Measurements from ENCODE around the gene DMRT1.

The DMRT1 gene

DNA sequence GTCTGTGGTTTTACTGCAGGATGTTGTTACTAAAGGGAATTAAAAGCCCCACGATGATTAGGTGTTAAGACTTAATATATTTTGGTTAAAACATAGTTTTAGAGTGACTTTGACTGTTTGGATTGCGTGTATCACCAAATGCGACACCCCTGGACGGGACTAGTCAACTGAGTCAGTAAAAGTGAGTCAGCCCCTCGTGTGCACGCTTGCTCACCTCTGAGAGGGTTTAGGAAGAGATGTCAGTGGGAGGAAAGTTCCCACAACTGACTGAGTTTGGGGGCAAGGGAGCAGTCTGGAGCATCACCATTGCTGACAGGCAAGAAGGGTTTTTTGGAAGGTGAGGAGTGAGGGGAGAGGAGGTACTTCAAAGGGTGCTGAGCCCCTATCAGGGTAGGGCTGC is 120.5 kb downstream of the DMRT1 start:
- Histone ChIP-seq H3K4me3 (no peak overlapping the region), H3K27ac (no peak overlapping the region)
- TF ChIP-seq, protein P1, sequence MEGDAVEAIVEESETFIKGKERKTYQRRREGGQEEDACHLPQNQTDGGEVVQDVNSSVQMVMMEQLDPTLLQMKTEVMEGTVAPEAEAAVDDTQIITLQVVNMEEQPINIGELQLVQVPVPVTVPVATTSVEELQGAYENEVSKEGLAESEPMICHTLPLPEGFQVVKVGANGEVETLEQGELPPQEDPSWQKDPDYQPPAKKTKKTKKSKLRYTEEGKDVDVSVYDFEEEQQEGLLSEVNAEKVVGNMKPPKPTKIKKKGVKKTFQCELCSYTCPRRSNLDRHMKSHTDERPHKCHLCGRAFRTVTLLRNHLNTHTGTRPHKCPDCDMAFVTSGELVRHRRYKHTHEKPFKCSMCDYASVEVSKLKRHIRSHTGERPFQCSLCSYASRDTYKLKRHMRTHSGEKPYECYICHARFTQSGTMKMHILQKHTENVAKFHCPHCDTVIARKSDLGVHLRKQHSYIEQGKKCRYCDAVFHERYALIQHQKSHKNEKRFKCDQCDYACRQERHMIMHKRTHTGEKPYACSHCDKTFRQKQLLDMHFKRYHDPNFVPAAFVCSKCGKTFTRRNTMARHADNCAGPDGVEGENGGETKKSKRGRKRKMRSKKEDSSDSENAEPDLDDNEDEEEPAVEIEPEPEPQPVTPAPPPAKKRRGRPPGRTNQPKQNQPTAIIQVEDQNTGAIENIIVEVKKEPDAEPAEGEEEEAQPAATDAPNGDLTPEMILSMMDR (IDR thresholded peaks at IDR 0.05), result no peak
- DNase-seq (ENCODE audit: low spot score), result no peak

DNA sequence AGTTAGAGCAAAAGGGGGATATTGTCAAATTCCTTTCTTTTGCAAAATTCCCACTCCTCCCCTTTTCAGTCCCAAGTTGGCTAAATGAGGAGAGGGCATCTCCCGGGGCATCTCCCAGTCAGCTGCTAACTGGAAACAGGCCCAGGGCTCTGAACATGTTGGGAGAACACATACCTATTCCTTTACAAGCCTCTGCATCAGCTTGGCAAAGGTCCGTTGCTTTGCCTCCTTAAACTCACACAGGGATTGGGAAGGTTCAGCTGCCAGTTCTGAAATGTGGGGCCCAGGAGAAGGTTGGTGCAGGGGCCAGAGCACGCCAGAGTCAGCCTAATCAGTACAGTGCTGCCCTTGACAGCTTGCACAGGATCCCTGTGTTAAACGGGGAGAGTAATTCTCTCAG is 124.0 kb downstream of the DMRT1 start:
- Histone ChIP-seq H3K4me3 (no peak overlapping the region), H3K27ac (no peak overlapping the region)
- DNase-seq (ENCODE audit: low spot score), result no peak
- TF ChIP-seq, protein P1 (IDR thresholded peaks at IDR 0.05), result no peak

DNA sequence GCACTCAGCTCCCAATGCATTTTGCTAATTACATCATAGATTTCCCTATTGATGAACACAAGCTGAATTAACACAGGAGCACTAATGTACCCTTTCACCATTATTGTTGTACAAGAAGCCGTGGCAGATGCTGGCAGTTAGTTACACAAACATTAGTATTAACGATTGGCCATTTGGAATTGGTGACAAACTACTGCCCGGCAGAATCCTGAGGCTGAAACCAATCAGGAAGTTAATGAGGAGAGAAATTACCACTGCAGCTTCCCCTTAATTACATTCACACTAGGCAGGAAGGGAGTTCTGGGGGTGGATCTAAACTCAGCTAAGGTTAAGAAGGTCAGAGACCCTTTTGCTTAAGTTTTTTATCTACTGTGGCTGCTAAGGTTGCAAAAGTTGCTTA is 125.4 kb downstream of the DMRT1 start:
- TF ChIP-seq, protein P1 (IDR thresholded peaks at IDR 0.05), result no peak
- no peak for DNase-seq (ENCODE audit: low spot score)
- no peak overlapping the region for H3K4me3 ChIP-seq
- H3K27ac ChIP-seq, result no peak overlapping the region

DNA sequence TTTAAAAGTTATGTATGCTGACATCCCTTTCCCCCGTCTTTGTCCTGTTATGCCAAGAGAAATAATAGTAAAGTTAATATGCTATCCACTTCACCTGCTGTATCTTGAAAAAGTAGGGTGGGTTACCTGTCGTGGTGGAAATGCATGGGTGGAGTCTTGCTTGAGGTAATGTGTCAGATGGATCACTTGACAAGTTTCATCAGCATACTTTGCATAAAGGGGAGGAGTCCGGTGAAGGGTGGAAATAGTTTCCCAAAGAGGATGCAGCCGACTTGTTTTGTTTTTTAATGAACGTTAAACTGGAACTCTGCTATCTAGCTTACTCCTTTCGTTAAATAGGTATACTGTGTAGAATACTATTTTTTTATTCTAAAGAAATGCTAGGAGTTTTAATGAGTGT is 125.9 kb downstream of the DMRT1 start:
- TF ChIP-seq, protein P1 (IDR thresholded peaks at IDR 0.05), result no peak
- no peak for DNase-seq (ENCODE audit: low spot score)
- H3K27ac ChIP-seq, result no peak overlapping the region
- H3K4me3 ChIP-seq, result no peak overlapping the region

DNA sequence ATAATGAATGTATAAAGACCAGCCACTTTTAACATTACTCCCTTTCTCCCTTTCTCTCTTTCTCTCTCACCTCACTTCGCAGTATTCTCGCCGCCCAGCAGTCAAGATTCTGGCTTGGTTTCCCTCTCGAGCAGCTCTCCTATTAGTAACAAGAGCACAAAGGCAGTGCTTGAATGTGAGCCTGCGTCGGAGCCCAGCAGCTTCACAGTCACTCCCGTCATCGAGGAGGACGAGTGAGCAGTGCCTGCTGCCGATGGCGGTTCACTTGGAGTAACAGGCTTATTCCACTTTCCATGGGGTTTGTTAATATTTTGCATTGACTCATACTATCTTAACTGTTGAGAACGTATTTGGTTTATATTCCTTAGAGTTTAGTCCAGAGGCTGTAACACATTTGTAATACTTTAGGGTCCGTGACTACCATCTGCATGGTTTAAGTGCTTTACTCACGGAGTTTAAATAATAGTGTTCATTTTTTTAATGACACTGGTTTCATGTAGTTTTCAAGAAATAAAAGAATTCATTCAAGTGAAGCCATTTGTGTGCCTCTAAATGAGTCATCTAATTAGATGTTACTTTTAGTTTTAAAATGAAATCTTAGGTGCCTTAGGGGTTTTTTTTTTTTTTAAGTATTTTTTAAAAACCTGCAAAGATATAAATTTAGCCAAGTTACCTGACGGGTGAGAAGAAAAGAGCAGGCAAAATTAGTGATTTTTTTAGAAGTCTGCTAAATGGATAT is 126.6 kb downstream of the DMRT1 start:
- Histone ChIP-seq H3K4me3 (no peak overlapping the region), H3K27ac (no peak overlapping the region)
- TF ChIP-seq, protein P1 (IDR thresholded peaks at IDR 0.05), result no peak
- no peak for DNase-seq (ENCODE audit: low spot score)

DNA sequence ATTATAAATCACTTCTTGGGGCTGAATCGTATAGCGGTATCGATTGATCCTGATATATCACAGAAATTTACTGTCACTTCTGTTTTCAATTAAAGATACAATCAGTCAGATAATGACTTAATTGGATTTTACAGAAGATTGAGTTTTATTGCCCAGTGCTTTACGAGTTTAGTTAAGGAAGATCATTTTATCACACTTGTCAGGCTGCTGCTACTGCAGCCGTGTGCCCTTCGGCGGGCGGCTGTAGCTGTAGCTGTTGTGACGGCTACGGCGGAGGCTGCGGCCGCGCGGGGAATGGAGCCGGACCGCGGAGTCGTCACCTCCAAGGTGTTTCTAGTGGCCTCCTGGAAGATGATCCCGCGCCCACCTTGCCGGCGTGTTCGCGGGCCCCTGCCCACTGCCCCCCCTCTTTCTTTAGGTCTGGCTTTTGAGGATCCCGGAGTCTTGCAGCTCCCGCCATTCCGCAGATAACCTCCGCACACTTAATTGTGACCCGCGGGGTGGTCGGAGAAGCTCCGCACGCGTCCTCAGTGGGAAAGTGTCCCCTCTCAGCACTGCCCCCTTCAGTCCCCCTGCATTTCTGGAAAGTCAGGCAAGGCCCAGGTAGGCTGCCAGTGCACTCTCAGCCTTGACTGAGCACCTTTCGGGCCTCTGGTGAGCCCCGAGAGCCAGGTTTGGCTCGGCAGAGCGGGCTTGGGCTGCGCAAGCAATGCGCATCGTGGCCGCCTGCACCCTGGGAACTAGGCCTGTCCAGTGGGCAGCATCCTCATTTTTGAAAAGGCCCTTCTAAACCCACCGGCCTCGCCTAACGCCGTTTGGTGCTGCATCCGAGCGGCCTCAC is 128.0 kb downstream of the DMRT1 start:
- Histone ChIP-seq H3K4me3 (peak overlapping the region; percentile 35), H3K27ac (no peak overlapping the region)
- no peak for DNase-seq (ENCODE audit: low spot score)
- TF ChIP-seq, protein P1 (IDR thresholded peaks at IDR 0.05), result no peak

All from coronary artery (tissue), 2 donors.